ENCODE results near the gene ANKDD1B. TPM values are rescaled to one million over a fixed set of nuclear protein-coding genes. Genes with fewer than 3 reads are reported as not detected.

The ANKDD1B gene
- total and polyA plus RNA-seq, 9 of the 15 experiments (the other 6 are each of a cell fraction or from before 2014, with no cell fraction given) = 0.04 to 0.29 (median 0.18) TPM; not detected in 1

DNA sequence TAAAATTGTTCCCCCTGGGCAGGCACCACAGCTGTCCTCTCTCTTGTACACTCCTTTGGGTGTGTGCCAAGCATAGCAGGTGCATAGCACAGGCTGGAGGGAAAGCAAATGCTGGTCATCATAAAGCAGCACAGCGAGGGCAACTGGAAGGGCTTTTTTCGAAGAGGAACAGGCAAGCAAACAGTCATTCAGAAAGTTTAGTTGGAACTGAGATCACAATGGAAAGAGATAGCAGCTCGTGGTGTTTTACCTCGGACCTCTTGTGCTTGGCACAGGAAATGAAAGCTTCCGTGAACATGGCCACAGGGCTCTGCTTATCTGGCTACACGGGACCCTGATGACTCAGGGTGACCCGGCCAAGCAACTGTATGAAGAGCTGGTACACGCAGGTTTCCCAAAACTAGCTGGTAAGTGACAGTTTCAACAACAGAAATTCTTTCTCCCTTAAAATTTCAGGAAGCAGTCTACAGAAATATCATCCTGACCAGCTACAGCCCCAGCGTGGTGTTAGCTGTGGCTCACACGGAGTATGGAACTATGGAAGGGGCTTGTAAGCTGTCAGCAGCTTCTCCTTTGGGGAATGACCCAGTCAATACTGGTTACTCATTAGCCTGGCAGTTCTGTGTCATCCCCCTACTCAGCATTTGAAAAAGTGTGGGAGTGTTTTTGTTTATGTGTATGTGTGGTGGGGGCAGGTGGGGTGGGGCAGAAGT is 57.9 kb downstream of the ANKDD1B start (continued):
- TF ChIP-seq, protein P1, sequence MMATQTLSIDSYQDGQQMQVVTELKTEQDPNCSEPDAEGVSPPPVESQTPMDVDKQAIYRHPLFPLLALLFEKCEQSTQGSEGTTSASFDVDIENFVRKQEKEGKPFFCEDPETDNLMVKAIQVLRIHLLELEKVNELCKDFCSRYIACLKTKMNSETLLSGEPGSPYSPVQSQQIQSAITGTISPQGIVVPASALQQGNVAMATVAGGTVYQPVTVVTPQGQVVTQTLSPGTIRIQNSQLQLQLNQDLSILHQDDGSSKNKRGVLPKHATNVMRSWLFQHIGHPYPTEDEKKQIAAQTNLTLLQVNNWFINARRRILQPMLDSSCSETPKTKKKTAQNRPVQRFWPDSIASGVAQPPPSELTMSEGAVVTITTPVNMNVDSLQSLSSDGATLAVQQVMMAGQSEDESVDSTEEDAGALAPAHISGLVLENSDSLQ (IDR thresholded peaks at IDR 0.05) = peak; percentile 24; the same call in 1 of the 2 replicates
- peak; percentile 84 for TF ChIP-seq ARID1B (IDR thresholded peaks at IDR 0.05)
- TF ChIP-seq MAFF (IDR thresholded peaks at IDR 0.05; ENCODE audit: low read length) = peak; percentile 24; the same call in 1 of the 2 replicates
- TF ChIP-seq, protein P2, sequence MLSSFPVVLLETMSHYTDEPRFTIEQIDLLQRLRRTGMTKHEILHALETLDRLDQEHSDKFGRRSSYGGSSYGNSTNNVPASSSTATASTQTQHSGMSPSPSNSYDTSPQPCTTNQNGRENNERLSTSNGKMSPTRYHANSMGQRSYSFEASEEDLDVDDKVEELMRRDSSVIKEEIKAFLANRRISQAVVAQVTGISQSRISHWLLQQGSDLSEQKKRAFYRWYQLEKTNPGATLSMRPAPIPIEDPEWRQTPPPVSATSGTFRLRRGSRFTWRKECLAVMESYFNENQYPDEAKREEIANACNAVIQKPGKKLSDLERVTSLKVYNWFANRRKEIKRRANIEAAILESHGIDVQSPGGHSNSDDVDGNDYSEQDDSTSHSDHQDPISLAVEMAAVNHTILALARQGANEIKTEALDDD (IDR thresholded peaks at IDR 0.05) = peak; percentile 96
- 0 out of 2 replicates have a peak, but pooled peaks have one; percentile 22 for TF ChIP-seq TRIM28 (IDR thresholded peaks at IDR 0.05)
- TF ChIP-seq TOE1 (IDR thresholded peaks at IDR 0.05; ENCODE audit: borderline replicate concordance) = peak; percentile 53; the same call in 1 of the 2 replicates
- no peak for TF ChIP-seq TOE1 (CRISPR knock-in tag; IDR thresholded peaks at IDR 0.05; ENCODE audit: borderline replicate concordance, low read depth)
- TF ChIP-seq TAF1 (IDR thresholded peaks at IDR 0.05; ENCODE audit: control insufficient read depth, extremely low read depth, insufficient read depth, low read length, severe bottlenecking) = peak; percentile 24
- TF ChIP-seq USF1 (CRISPR knock-in tag; IDR thresholded peaks at IDR 0.05) = 0 out of 2 replicates have a peak, but pooled peaks have one; percentile 16
- TF ChIP-seq ZNF512 (tag; IDR thresholded peaks at IDR 0.05) = no peak
- peak; percentile 61 for TF ChIP-seq EGR1 (conservative IDR thresholded peaks at IDR 0.05)
- peak; percentile 49 for TF ChIP-seq SOX6 (IDR thresholded peaks at IDR 0.05)
- peak; percentile 56 for TF ChIP-seq TBP (optimal IDR thresholded peaks at IDR 0.05; ENCODE audit: low read depth, low read length)
- TF ChIP-seq, protein P3, sequence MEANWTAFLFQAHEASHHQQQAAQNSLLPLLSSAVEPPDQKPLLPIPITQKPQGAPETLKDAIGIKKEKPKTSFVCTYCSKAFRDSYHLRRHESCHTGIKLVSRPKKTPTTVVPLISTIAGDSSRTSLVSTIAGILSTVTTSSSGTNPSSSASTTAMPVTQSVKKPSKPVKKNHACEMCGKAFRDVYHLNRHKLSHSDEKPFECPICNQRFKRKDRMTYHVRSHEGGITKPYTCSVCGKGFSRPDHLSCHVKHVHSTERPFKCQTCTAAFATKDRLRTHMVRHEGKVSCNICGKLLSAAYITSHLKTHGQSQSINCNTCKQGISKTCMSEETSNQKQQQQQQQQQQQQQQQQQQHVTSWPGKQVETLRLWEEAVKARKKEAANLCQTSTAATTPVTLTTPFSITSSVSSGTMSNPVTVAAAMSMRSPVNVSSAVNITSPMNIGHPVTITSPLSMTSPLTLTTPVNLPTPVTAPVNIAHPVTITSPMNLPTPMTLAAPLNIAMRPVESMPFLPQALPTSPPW (CRISPR knock-in tag; IDR thresholded peaks at IDR 0.05) = peak; percentile 63
- TF ChIP-seq GATAD2A (IDR thresholded peaks at IDR 0.05) = 0 out of 2 replicates have a peak, but pooled peaks have one; percentile 31
- TF ChIP-seq TEAD4 (IDR thresholded peaks at IDR 0.05; ENCODE audit: low read length) = peak; percentile 17; the same call in 1 of the 2 replicates
- no peak for TF ChIP-seq TEAD4 (CRISPR knock-in tag; IDR thresholded peaks at IDR 0.05; ENCODE audit: borderline replicate concordance)
- TF ChIP-seq ZBTB8A (IDR thresholded peaks at IDR 0.05; ENCODE audit: partially characterized antibody) = no peak
- no peak for TF ChIP-seq SMARCB1 (IDR thresholded peaks at IDR 0.05; ENCODE audit: insufficient read length, low read depth)
- TF ChIP-seq E2F6 (IDR thresholded peaks at IDR 0.05; ENCODE audit: borderline replicate concordance in 1 of 2, extremely low read depth in 1 of 2, insufficient read depth in 1 of 2, insufficient read length in 1 of 2, low read depth in 1 of 2, low read length in 1 of 2, poor library complexity in 1 of 2, severe bottlenecking in 1 of 2) = peak in 1 of 2 experiments; percentile 43

Measured in K562 (cell line).